ENCODE data around the gene PARD6G.

The PARD6G gene

DNA sequence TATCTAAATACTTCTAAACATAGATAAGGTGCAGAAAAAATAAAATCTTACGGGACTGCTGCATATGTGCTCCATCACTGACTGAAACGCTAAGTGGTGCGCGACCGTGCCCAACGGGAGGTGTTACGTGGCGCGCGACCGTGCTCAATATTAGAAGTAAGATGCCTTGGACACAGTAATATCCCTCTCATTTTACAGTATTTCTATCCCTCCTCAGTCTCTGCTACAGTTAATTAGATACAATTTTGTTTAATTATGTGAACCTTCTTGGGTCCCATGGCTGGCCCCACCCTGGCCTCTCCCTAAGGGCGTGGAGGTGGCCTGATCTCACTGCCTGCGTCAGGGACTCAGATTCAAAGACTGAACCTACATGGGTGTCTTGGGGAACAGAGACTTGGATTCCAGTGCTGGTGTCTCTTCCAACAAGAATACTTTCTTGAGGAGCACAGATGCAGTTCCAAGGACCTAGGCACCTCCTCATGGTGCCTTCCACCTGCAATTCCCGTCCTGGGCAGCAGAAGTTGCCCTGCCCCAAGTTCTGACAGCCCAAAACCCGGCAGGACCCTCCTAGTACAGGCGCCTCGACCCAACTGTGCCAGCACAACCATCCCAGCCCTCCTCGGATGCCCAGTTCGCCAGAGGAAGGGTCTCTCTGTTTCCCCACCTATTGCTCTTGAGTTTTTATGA is 59.2 kb downstream of the PARD6G start:
- DNase-seq: no peak

- DNase-seq: no peak
Observed at GRCh38 chr18:80185545-80185944, 61.8 kb downstream of the PARD6G start.

- DNase-seq: no peak
Observed at GRCh38 chr18:80184243-80184772, 63.0 kb downstream of the PARD6G start.

- no peak for DNase-seq
Observed at GRCh38 chr18:80183273-80184050, 63.9 kb downstream of the PARD6G start.

DNA sequence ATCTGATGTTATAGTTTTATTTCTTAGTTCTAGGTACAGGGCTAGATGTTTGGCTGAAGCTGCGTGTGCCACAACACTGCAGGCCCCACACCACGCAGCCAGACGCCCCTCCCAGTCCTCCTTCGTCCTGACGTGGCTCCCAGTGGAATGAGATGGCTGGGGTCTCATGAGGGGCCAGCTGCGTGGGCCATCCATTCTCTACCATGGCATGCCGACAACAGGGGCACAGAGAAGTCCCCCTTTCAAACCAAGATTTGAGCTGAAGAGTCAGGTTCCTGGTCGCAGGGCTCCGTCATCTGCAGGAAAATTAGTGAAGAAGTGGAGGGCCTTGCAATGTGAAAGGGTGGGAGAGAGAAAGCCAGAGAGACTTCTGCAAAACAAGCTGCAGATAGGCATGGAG is 64.5 kb downstream of the PARD6G start:
- DNase-seq: no peak

DNA sequence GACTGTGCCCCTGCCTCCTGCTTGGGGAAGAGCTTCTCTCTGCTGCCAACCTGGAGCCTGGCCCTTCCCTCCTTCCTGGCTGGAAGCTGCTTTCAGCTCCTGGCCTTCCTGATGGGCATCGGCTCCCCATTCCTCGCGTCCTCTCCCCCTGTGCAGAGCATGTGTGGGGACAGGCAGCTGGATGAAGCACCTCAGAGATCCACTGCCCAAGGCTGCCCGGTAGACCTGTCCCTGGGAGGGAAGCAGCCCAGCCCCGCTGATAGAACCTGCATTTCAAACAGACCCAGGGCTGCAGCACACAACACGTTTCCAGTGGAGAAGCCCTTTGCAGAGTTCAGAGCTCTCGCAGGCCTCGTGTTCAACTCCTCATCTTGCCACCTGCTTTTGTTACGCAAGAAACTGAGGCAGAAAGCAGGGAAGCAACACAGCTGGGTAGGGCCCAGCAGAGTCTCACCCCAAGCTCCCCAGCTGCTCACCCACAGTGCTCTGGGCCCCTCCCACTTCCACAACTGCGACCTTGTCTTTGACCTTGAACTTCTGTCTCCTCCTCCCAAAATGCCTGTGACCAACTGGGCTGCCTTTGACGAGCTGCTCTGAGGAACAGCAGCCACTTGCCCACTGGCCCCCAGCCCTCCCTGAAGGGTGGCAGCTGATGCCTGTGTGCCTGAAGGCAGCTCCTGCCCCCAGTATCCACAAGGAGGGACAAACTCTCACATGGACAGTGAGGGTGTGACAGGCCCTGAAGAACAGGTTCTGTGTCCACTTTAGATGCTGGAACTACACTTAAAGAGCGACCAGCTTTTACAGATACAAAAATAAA is 65.5 kb downstream of the PARD6G start:
- no peak for DNase-seq

DNA sequence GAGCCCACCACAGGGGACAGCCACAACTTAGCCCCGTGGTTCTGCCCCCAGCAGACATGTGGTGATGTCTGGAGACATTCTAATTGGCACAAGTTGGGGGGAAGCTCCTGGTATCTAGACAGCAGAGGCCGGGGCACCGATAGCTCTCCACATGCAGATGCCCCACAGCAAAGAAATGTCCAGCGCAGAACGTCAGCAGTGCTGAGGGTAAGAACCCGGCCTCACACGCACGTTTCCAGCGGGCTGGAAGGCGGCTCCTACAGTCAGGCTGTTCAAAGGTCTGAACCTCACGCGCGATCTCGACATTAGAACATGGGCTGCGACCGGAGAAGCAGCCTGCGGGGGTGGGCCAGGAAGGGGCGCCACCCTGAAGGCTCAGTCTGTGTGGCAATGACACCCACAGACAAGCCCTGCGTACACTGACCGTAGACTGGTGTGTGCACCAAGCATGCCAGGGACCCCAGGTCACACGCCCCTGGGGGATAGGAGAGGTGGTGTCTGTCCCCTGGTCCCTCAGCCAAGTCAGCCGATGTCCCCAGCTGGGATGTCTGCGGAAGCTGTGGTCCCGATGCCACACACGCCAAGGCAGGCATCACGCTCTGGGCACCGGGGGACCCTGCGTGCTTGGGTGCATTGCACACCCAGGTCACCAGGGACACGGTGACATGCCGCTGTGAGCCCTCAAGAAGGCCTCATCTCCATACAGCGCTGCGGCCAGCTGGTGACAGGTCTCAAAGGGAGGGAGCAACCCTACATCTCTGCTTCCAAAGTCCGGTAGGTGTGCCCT is 66.3 kb downstream of the PARD6G start:
- no peak for DNase-seq

GRCh38 chr18:80179857-80180558 is 67.3 kb downstream of the PARD6G start:
- no peak for DNase-seq

DNA sequence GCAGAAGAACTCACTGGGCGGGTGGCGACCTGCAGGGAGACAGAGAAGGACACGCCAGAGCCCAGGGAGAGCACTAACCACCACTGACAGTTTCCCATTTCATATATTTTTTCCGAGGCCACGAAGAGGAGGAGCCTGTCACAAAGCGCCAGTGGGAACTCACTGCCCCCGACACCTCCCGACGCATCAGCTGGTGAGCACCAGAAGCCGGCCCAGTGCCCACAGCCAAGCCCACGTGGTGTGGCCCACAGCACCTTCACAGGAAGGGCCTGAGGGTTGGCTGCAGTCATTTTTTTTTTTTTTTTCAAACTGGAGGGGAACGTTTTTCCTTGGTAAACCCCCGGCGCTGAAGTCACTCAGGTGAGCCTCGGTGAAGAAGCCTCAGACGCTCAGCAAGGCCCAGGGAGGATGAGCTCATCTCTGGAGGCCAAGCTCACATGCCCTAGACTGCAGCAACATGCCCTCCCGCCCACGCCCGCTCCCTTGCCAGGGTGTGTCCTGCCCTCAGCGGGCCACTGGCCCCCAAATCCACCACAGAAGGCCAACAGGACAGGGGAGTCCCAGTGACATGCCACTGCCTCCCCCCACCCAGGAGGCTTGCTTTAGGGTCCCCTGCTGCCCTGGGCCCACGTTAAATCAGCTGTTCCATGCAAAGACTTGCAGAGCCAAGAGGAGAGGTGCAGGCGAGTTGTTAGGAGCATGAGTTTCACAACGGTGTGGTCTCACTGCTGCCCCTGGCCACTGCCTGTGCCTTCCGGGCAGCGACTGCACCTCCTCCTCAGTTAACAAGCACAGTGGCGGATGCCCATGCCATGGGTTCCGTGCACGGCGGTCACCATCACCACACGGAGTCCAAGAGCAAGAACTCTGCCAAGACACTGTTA is 68.1 kb downstream of the PARD6G start:
- no peak for DNase-seq

DNA sequence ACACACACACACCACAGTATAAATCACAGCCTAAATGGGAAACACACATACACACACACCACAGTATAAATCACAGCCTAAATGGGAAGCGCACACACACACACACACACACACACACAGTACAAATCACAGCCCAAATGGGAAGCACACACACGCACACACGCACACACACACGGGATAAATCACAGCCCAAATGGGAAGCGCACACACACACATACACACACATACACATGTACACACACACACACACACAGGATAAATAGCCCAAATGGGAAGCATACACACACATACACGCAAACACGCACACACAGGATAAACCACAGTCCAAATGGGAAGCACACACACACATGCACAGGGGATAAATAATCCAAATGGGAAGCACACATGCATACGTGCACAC is 70.2 kb downstream of the PARD6G start:
- no peak for DNase-seq

DNA sequence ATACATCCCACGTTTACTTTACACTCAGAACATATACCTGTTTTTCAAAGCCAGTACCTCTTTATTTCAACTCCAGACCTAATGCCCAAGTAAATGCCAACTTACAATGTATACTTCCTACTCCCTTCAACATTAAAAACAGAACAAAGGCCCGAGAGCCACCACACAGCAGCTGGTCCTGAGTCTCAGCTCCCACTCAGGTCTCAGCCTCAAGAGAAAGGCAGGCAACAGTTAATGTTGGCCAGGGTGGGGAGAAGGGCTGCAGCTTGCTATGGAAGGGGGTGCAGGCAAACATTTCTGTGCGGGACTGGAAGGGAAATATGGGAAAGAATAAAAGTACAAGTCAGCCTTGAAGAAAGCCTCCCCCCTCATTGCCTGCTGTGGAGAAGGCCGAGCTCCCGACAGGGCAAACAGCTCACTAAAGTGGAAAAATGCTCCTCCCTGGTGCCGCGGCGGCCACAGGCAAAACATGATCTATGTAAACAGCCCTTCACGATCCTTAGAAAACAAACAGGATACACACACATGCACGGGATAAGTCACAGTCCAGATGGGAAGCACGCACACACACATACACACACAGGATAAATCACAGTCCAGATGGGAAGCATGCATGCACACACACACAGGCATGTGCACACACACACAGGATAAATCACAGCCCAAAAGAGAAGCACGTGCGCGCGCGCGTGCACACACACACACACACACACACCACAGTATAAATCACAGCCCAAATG is 70.8 kb downstream of the PARD6G start:
- no peak for DNase-seq

- DNase-seq: no peak
Observed at GRCh38 chr18:80175451-80176204, 71.7 kb downstream of the PARD6G start.

- DNase-seq: no peak
Observed at GRCh38 chr18:80173060-80173459, 74.3 kb downstream of the PARD6G start.

DNA sequence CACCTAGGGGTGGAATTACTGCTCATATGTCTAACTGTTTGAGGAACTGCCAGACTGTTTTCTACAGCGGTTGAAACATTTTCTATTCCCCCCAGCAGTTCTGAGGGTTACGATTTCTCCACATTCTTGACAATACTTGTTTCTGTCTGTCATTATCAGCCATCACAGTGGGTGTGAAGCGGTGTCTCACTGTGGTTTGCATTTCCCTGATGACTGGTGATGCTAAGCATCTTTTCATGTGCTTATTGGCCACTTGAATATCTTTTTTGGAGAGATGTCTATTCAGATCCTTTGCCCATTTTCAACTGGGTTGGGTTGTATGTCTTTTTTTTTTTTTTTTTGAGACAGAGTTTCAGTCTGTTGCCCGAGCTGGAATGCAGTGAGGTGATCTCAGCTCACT is 75.3 kb downstream of the PARD6G start:
- DNase-seq: no peak

- no peak for DNase-seq
Observed at GRCh38 chr18:80171054-80171872, 76.1 kb downstream of the PARD6G start.

- no peak for DNase-seq
Observed at GRCh38 chr18:80170395-80171053, 76.8 kb downstream of the PARD6G start.

- no peak for DNase-seq
Observed at GRCh38 chr18:80169607-80170006, 77.7 kb downstream of the PARD6G start.

GRCh38 chr18:80168982-80169381 is 78.3 kb downstream of the PARD6G start:
- no peak for DNase-seq

Measured in NCI-H1092 (cell line).